HL-60/S4 (cell line): ENCODE results near the gene ACYP2.

Experiments used
- in situ Hi-C: fragments of 300-500 bp; cut with MboI; formaldehyde crosslinking; loops from 2 replicates; pipeline ENCODE4 v1.14.3; 2022; ENCODE audit warnings: low sequenced_read_pairs

Gene ACYP2

GRCh38 chr2:54353216-54353615 lies 237.8 kb downstream of the ACYP2 start:
- in situ Hi-C loops: no loop called here
